IMR-90 (cell line): Measurements from ENCODE around the gene STT3A. TPM values are rescaled to one million over a fixed set of nuclear protein-coding genes. Genes with fewer than 3 reads are reported as not detected.

Experiments
- ATAC-seq: fragments of 200-7000 bp; cut with Tn5 transposase; 2 replicates; pipeline ENCODE4 v1.9.1; 2020; ENCODE audit warnings: low read depth, mild to moderate bottlenecking, moderate library complexity
- BruUV-seq: library from RNA; stranded (reverse); fragments of 400-500 nt; replicated peaks from 2 replicates; lab custom pipeline; 2021; lab: Mats Ljungman, UMichigan
- CTCF ChIA-PET: fragments of 300-600 bp; formaldehyde crosslinking; extraction: SDS; loops from one replicate; lab custom pipeline; 2021; ENCODE audit warnings: antibody characterized with exemption; lab: Yijun Ruan, JAX
- POLR2A ChIA-PET: fragments of 300-600 bp; sonication (Branson Sonifier 250); formaldehyde crosslinking; loops from one replicate; lab custom pipeline; 2022; ENCODE audit warnings: antibody characterized with exemption; ENCODE audit not compliant: unreplicated experiment; lab: Charles Lee
- DNase-seq: peaks from one replicate; pipeline ENCODE4 v3.0.0; 2013
- H2AFZ ChIP-seq: replicated peaks from 2 replicates; pipeline ENCODE3; 2013; ENCODE audit warnings: low read length, mild to moderate bottlenecking; ENCODE audit not compliant: poor library complexity
- H2AK5ac ChIP-seq: 2 replicates; pipeline ENCODE4 v1.6.1; 2013; ENCODE audit warnings: low read depth, low read length, inconsistent platforms
- H2AK9ac ChIP-seq: replicated peaks from 2 replicates; pipeline ENCODE3; 2013; ENCODE audit warnings: mild to moderate bottlenecking, low read depth, low read length, moderate library complexity; ENCODE audit not compliant: poor library complexity
- H2BK120ac ChIP-seq: 2 replicates; pipeline ENCODE4 v1.6.1; 2013; ENCODE audit warnings: low read depth, low read length, inconsistent platforms
- H2BK15ac ChIP-seq: 3 replicates; pipeline ENCODE4 v1.6.1; 2013; ENCODE audit warnings: low read depth, low read length, inconsistent platforms
- H2BK20ac ChIP-seq: 2 replicates; pipeline ENCODE4 v1.6.1; 2013; ENCODE audit warnings: low read depth, mild to moderate bottlenecking, inconsistent platforms, low read length, moderate library complexity
- H2BK5ac ChIP-seq: 2 replicates; pipeline ENCODE4 v1.6.1; 2013; ENCODE audit warnings: mild to moderate bottlenecking, low read depth, low read length, inconsistent platforms; ENCODE audit not compliant: poor library complexity, severe bottlenecking
- H3K14ac ChIP-seq: replicated peaks from 2 replicates; pipeline ENCODE4 v1.6.1; 2013; ENCODE audit warnings: low read depth, low read length, inconsistent platforms
- H3K18ac ChIP-seq: 2 replicates; pipeline ENCODE4 v1.6.1; 2013; ENCODE audit warnings: low read depth, low read length, control low read depth
- H3K23ac ChIP-seq: 2 replicates; pipeline ENCODE4 v1.6.1; 2013; ENCODE audit warnings: low read depth, low read length, inconsistent platforms
- H3K27ac ChIP-seq: 2 replicates; pipeline ENCODE4 v1.5.1; 2013; ENCODE audit warnings: mild to moderate bottlenecking, control low read depth, low read length; ENCODE audit not compliant: insufficient read depth
- H3K27me3 ChIP-seq: 2 replicates; pipeline ENCODE4 v1.6.1; 2013; ENCODE audit warnings: low read length; ENCODE audit not compliant: control insufficient read depth, insufficient read depth
- H3K36me3 ChIP-seq: 2 replicates; pipeline ENCODE4 v1.6.1; 2013; ENCODE audit warnings: low read length, mixed read lengths; ENCODE audit not compliant: control insufficient read depth, insufficient read depth
- H3K4ac ChIP-seq: 2 replicates; pipeline ENCODE4 v1.6.1; 2013; ENCODE audit warnings: low read depth, low read length, inconsistent platforms
- H3K4me1 ChIP-seq: 2 replicates; pipeline ENCODE4 v1.6.1; 2013; ENCODE audit warnings: low read length, mixed read lengths; ENCODE audit not compliant: control insufficient read depth, insufficient read depth
- H3K4me2 ChIP-seq: 2 replicates; pipeline ENCODE4 v1.6.1; 2013; ENCODE audit warnings: low read depth, mild to moderate bottlenecking, control low read depth, low read length, moderate library complexity
- H3K4me3 ChIP-seq: 2 replicates; pipeline ENCODE4 v1.5.1; 2013; ENCODE audit warnings: low read depth, mild to moderate bottlenecking, control low read depth, low read length, moderate library complexity; ENCODE audit not compliant: insufficient read depth
- H3K56ac ChIP-seq: 2 replicates; pipeline ENCODE4 v1.6.1; 2013; ENCODE audit warnings: low read length, inconsistent platforms; ENCODE audit not compliant: insufficient read depth; ENCODE audit errors: extremely low read depth
- H3K79me1 ChIP-seq, 2 experiments: 2 replicates each; pipeline ENCODE4 v1.6.1; 2013; ENCODE audit warnings: low read length in 2 of 2, inconsistent platforms in 1 of 2, low read depth in 1 of 2
- H3K9ac ChIP-seq: 2 replicates; pipeline ENCODE4 v1.6.1; 2013; ENCODE audit warnings: low read depth, low read length, control low read depth
- H3K9me1 ChIP-seq: 2 replicates; pipeline ENCODE4 v1.6.1; 2013; ENCODE audit warnings: low read length, inconsistent platforms; ENCODE audit not compliant: insufficient read depth
- H3K9me3 ChIP-seq: 2 replicates; pipeline ENCODE4 v1.6.1; 2013; ENCODE audit warnings: low read length; ENCODE audit not compliant: control insufficient read depth, insufficient read depth
- H4K20me1 ChIP-seq: 2 replicates; pipeline ENCODE4 v1.6.1; 2013; ENCODE audit warnings: low read length, inconsistent platforms; ENCODE audit not compliant: insufficient read depth
- H4K5ac ChIP-seq: 2 replicates; pipeline ENCODE4 v1.6.1; 2013; ENCODE audit warnings: mild to moderate bottlenecking, low read depth, low read length, control low read depth
- H4K8ac ChIP-seq, 2 experiments: 2 replicates each; pipeline ENCODE4 v1.6.1; 2013; ENCODE audit warnings: low read depth in 2 of 2, low read length in 2 of 2, control low read depth in 1 of 2, inconsistent platforms in 1 of 2
- H4K91ac ChIP-seq: 2 replicates; pipeline ENCODE4 v1.6.1; 2013; ENCODE audit warnings: low read depth, low read length, inconsistent platforms; ENCODE audit not compliant: insufficient read depth
- BHLHE40 ChIP-seq: fragments of 150-350 bp; IDR thresholded peaks from 2 replicates; pipeline ENCODE4 v1.6.1; 2016; ENCODE audit warnings: mild to moderate bottlenecking, low read depth, low read length
- CEBPB ChIP-seq: IDR thresholded peaks from 2 replicates; pipeline ENCODE4 v1.6.1; 2012; ENCODE audit warnings: low read depth, low read length, improper control_type of control experiment
- MAFK ChIP-seq: IDR thresholded peaks from 2 replicates; pipeline ENCODE4 v1.6.1; 2012; ENCODE audit warnings: low read depth, low read length, improper control_type of control experiment
- RCOR1 ChIP-seq: IDR thresholded peaks from 2 replicates; pipeline ENCODE4 v1.6.1; 2012; ENCODE audit warnings: mild to moderate bottlenecking, low read length, improper control_type of control experiment; ENCODE audit not compliant: insufficient replicate concordance
- WGBS, 2 experiments: methylation state at CpG; one replicate each; pipeline versions ENCODE4 v1.1.5 to v1.1.7; 2013; ENCODE audit warnings: missing lambda C conversion rate in 2 of 2; ENCODE audit not compliant: insufficient read length in 1 of 2; ENCODE audit errors: extremely low coverage in 2 of 2; 5-methylcytosine and 5-hydroxymethylcytosine counted together
- dilution Hi-C: fragments of 300-500 bp; cut with HindIII; formaldehyde crosslinking; loops from one replicate; pipeline ENCODE4 v1.14.3; 2018; ENCODE audit warnings: low sequenced_read_pairs; ENCODE audit not compliant: unreplicated experiment
- in situ Hi-C: fragments of 300-500 bp; cut with MboI; formaldehyde crosslinking; loops from 3 replicates; pipeline ENCODE4 v1.14.3; 2019; ENCODE audit warnings: low sequenced_read_pairs, inconsistent platforms, mixed read lengths
- intact Hi-C: fragments of 100-400 bp; cut with micrococcal nuclease; formaldehyde crosslinking; loops from 2 replicates; pipeline ENCODE4 v1.10.0; 2022
- microRNA-seq, 2 experiments: library from miRNA; stranded (forward) in 1 of 2; unstranded in 1 of 2; fragments of 10-50 nt in 1 of 2; fragments of <30 nt in 1 of 2; gene quantifications in 1 of 2; microRNA quantifications in 1 of 2; one replicate each; pipeline versions ENCODE3 to v1.1.0; 2013 to 2020; ENCODE audit not compliant: insufficient read depth in 1 of 2, insufficient read length in 1 of 2, unreplicated experiment in 1 of 2
- polyA plus RNA-seq, 3 experiments: library from polyadenylated mRNA; depleted of rRNA; stranded (reverse); fragments of >200 nt; gene quantifications; 2 replicates each; pipeline ENCODE4 v1.2.3, GENCODE V29; 2012; ENCODE audit warnings: low replicate concordance in 1 of 3
- small RNA-seq, 5 experiments: library from RNA; depleted of rRNA; stranded (forward); fragments of <200 nt; gene quantifications; one replicate each; pipeline ENCODE3, GENCODE V24; 2012
- total RNA-seq: library from RNA; depleted of rRNA; stranded (reverse); fragments of >200 nt; gene quantifications from 2 replicates; pipeline ENCODE4 v1.2.3, GENCODE V29; 2012; rRNA removed
- TF ChIP-seq, protein P1 (sequence below): fragments of 150-350 bp; IDR thresholded peaks from 2 replicates; pipeline ENCODE4 v1.6.1; 2016; ENCODE audit warnings: low read depth, mild to moderate bottlenecking, low read length, moderate library complexity, borderline replicate concordance

STT3A gene
- total and polyA plus RNA-seq, 2 of the 4 experiments (the other 2 are of a cell fraction) = 180 to 387 TPM

DNA sequence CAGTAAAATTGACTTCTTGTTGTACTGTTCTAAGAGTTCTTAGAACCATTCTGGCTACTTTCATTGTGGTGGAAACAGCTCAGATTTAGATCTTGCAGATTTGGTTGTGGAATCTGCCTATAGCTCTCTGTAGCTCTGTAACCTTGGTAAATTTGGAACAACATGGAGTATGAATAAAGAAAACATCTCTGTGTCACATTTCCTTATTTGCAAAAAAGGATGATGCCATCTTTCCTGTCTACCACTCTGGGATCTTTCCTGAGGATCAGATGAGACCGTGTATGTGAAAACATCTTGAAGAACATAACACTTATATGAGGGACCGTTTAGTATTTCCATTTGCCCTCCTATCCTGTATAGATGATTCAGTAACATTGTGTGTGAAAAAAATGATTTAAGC, 78.9 kb downstream of the STT3A start:
- no peak overlapping the region for H2AFZ ChIP-seq
- H2BK5ac ChIP-seq = no peak overlapping the region
- no peak overlapping the region for H3K14ac ChIP-seq
- dilution Hi-C loops (no loop called here), in situ Hi-C loops (no loop called here), intact Hi-C loops (no loop called here)
- no peak overlapping the region for H2BK15ac ChIP-seq
- no peak overlapping the region for H3K4me3 ChIP-seq
- no peak overlapping the region for H4K91ac ChIP-seq
- H3K56ac ChIP-seq = no peak overlapping the region
- no peaks in the 10 kb centered on the region for H3K9me3 ChIP-seq
- no peak overlapping the region for H4K5ac ChIP-seq
- peaks cover 2% of the 10 kb centered on the region; the same call in 1 of the 2 replicates for H3K9me1 ChIP-seq
- H3K4me2 ChIP-seq = no peak overlapping the region
- H3K4me1 ChIP-seq = peaks cover 14% of the 10 kb centered on the region
- H3K79me1 ChIP-seq = peaks cover 0 to 7% of the 10 kb centered on the region in 2 experiments; a peak in 2 of 4 replicates
- H3K23ac ChIP-seq = no peak overlapping the region
- CTCF ChIA-PET = interaction anchor here (0.6 to 0.7 kb wide), 3 partner anchors 29 to 240 kb away, joined by 3 to 8 read pairs (median 3); no protein-coding TSS in a partner anchor
- POLR2A ChIA-PET = no interaction called here
- DNase-seq (no peak), ATAC-seq (no peak)
- no peak for TF ChIP-seq BHLHE40
- no peak for TF ChIP-seq RCOR1
- no peak for TF ChIP-seq MAFK
- TF ChIP-seq CEBPB = no peak
- TF ChIP-seq, protein P1, sequence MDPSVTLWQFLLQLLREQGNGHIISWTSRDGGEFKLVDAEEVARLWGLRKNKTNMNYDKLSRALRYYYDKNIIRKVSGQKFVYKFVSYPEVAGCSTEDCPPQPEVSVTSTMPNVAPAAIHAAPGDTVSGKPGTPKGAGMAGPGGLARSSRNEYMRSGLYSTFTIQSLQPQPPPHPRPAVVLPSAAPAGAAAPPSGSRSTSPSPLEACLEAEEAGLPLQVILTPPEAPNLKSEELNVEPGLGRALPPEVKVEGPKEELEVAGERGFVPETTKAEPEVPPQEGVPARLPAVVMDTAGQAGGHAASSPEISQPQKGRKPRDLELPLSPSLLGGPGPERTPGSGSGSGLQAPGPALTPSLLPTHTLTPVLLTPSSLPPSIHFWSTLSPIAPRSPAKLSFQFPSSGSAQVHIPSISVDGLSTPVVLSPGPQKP = no peak
- no peak overlapping the region for H3K9ac ChIP-seq
- H2BK20ac ChIP-seq = no peak overlapping the region
- 0 out of 2 replicates have a peak, but pooled peaks cover 2% of the 10 kb centered on the region for H3K36me3 ChIP-seq
- no peak overlapping the region for H2AK5ac ChIP-seq
- no peaks in the 10 kb centered on the region for H4K20me1 ChIP-seq
- no peak overlapping the region for H2BK120ac ChIP-seq
- H3K27me3 ChIP-seq = no peaks in the 10 kb centered on the region
- H3K4ac ChIP-seq = no peak overlapping the region
- H4K8ac ChIP-seq = no peak overlapping the region
- H3K18ac ChIP-seq = no peak overlapping the region
- BruUV-seq = no TSS peak
- no peak overlapping the region for H3K27ac ChIP-seq
- H2AK9ac ChIP-seq = no peak overlapping the region
- no CpG with 5 or more reads among the region's 2 CpGs for WGBS, 2 experiments

Small RNA genes lying within 50 kb of the gene (microRNA-seq; reads per million reads assigned to microRNA genes)
- gene RNU2-35P (ENCODE audit: insufficient read depth, insufficient read length) = not detected
- not detected for gene RNU6-1156P (ENCODE audit: insufficient read depth, insufficient read length)

Small RNA genes lying within 50 kb of the gene (small RNA-seq; reads per million reads assigned to genes)
- gene RNU2-35P (0 to 3.6 (median 0.15) reads per million in 5 experiments), gene RNU6-1156P (0 reads per million in 5 experiments)

Other genes with a start within 250 kb of the STT3A start
- gene FEZ1, start 96.6 kb upstream of the STT3A start, total RNA-seq = 33.9 and 34.4 TPM in 2 replicates
- 29.8 and 35.5 TPM in 2 replicates for gene FEZ1, start 96.6 kb upstream of the STT3A start, polyA plus RNA-seq (2012; rRNA removed)
- gene EI24, start 23.4 kb upstream of the STT3A start, total RNA-seq = 95.9 and 122 TPM in 2 replicates
- 82.6 and 89.7 TPM in 2 replicates for gene EI24, start 23.4 kb upstream of the STT3A start, polyA plus RNA-seq (2012; rRNA removed)
- gene CHEK1, start 32.3 kb downstream of the STT3A start, total RNA-seq = 22.6 and 30.3 TPM in 2 replicates
- gene CHEK1, start 32.3 kb downstream of the STT3A start, polyA plus RNA-seq (2012; rRNA removed) = 15.9 and 16.0 TPM in 2 replicates
- not detected in 2 replicates for gene ACRV1, start 88.0 kb downstream of the STT3A start, total RNA-seq
- not detected in 2 replicates for gene ACRV1, start 88.0 kb downstream of the STT3A start, polyA plus RNA-seq (2012; rRNA removed)
- gene PATE1, start 153.4 kb downstream of the STT3A start, total RNA-seq = not detected in 2 replicates
- gene PATE1, start 153.4 kb downstream of the STT3A start, polyA plus RNA-seq (2012; rRNA removed) = not detected in 2 replicates
- under 0.01 TPM in 1 of 2 replicates, not detected in the other for gene PATE2, start 186.0 kb downstream of the STT3A start, total RNA-seq
- gene PATE2, start 186.0 kb downstream of the STT3A start, polyA plus RNA-seq (2012; rRNA removed) = not detected in 2 replicates
- gene PATE3, start 195.3 kb downstream of the STT3A start, total RNA-seq = not detected in 2 replicates
- not detected in 2 replicates for gene PATE3, start 195.3 kb downstream of the STT3A start, polyA plus RNA-seq (2012; rRNA removed)
- gene PATE4, start 240.5 kb downstream of the STT3A start, total RNA-seq = not detected in 2 replicates
- not detected in 2 replicates for gene PATE4, start 240.5 kb downstream of the STT3A start, polyA plus RNA-seq (2012; rRNA removed)